HG02623 (cell line): ENCODE measurements around the gene RNU1-4.
"Not testable (repeated sequence)": the region's sequence is repeated elsewhere in the genome, so short reads cannot be mapped to it uniquely, and the experiment has no call there.

Source experiments
- ATAC-seq: cut with Tn5 transposase; IDR thresholded peaks from one replicate; pipeline ENCODE4 v1.9.1; 2021; ENCODE audit warnings: moderate library complexity; ENCODE audit not compliant: unreplicated experiment

Gene RNU1-4

DNA sequence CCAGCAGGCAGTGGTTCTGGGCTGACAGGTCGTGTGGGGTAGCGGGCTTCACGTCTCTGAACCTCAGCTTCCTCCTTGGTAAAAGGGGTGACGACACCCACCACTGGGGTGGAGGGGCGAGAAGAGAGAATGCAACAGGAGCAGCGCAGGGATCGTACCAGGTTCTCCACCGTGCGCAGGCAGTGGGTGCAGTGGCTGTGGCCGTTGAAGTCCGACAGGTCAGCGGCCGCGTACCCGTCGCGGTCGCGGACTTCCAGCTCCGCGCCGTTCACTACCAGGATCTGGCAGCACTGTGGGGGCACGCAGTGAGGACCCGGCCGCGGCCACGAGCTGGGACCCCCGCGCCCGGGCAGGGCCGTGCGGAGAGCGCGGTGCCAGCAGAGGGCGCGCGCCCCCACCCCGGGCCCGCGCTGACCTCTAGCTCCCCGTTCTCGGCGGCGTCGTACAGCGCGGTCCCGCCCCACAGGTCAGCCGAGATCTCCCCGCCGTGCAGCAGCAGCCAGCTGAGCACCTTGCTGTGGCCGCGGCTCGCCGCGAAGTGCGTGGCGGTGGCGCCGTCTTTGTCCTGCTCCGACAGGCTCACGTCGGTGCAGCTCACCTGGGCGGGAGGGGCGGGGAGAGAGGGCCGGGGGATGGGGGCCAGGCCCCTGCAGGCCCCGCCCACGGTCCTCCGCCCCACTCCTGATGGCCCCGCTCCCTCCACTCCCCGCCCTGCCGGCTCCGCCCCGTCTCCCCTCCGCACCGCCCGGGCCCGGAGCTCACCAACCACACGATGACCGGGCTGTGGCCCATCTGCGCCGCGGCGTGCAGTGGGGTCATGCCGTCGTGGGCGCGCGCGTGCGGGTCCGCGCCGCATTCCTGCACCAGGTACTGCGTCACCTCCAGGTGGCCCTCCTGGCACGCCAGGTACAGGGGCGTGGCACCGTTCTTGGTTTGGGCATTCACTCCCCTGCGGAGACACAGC lies 32.9 kb upstream of the RNU1-4 start:
- ATAC-seq: not testable (repeated sequence)

- not testable (repeated sequence) for ATAC-seq
Observed at GRCh38 chr1:16708704-16709103, 31.6 kb upstream of the RNU1-4 start.

DNA sequence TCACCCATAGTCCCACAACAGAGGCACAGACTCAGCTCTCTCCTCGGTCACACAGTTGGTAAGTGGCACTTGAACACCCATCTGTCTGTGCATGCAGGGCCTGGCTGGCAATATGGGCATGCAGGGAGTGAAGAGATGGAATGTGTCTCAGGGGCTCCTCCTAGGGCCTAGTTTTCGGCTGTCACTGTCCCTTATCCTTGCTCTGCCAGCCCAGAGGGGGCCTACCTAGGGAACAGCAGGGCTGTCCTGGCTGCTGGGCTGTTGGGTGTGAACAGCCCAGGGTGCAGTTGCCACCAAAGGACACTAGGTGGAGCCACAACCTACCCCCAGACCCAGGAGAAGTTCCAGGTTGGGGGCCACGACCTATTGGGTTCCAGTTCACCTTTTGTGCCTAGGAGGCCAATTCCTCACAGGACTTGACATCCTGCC lies 30.6 kb upstream of the RNU1-4 start:
- ATAC-seq: peak; percentile 58

GRCh38 chr1:16710618-16711017 lies 29.7 kb upstream of the RNU1-4 start:
- not testable (repeated sequence) for ATAC-seq

- not testable (repeated sequence) for ATAC-seq
Observed at GRCh38 chr1:16712131-16712530, 28.2 kb upstream of the RNU1-4 start.

DNA sequence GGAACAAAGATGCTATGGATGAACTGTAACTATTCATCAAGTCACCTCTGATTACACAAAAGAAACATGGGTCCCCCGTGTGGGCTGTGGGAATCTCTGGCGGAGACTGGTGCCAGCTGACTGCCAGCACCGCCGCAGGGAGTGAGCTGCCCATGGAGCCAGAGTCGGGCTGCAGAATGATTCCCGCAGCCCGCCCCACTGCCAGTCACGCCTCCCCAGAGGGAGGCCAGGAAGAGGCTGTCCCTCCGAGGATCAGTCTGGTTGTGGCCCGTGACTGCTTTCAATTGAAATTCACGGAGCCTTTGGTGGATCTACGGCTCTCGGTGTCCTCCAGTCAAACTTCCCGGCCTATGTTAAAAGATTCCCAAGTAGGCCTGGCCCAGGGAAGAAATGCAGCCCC lies 27.7 kb upstream of the RNU1-4 start:
- not testable (repeated sequence) for ATAC-seq

- ATAC-seq: not testable (repeated sequence)
Observed at GRCh38 chr1:16712984-16713383, 27.3 kb upstream of the RNU1-4 start.

DNA sequence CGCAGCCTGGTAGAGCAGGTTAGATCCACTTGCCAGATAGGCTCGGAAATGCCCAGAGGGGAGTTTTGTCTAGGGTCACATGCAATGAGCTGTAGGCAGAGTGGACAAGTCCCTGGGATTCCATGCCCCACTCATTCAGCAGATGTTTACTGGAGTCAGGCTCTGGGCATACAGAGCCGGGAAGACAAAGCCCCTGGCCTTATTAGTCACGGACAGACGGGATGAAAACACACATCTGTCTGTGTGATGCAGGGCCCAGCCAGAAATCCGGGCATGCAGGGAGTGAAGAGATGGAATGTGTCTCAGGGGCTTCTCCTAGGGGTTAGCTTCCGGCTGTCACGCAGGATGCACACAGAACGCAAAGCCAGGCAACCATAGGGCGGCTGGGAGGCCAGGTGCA lies 26.8 kb upstream of the RNU1-4 start:
- not testable (repeated sequence) for ATAC-seq

DNA sequence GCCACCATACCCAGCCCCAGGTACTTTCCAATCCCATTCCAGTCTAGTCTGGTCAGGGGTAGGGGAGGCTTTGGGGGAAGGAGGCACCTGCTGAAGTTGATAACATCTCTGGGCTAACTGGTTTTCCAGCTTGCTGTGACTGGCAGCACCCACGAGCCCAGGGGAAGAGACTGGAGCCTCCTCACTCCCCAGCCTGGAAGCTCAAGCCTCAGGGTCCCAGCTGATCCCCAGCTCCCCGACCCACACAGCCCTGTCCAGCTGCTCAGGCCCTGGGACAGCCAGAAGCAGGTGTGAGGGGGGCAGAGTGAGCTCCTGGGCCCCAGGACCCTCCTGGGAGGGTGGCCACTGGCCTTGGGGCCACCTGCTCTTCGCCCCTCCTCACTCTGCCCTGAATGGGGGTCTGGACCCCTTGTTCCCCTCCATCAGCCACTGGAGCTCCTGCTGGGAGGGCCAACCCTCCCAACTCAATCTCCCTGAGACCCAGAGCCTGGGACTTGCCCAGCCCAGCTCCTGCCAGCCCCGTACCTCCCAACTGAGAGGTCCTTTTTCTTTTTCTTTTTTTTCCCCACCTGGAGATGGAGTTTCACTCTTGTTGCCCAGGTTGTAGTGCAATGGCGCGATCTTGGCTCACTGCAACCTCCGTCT lies 23.5 kb upstream of the RNU1-4 start:
- no peak for ATAC-seq

DNA sequence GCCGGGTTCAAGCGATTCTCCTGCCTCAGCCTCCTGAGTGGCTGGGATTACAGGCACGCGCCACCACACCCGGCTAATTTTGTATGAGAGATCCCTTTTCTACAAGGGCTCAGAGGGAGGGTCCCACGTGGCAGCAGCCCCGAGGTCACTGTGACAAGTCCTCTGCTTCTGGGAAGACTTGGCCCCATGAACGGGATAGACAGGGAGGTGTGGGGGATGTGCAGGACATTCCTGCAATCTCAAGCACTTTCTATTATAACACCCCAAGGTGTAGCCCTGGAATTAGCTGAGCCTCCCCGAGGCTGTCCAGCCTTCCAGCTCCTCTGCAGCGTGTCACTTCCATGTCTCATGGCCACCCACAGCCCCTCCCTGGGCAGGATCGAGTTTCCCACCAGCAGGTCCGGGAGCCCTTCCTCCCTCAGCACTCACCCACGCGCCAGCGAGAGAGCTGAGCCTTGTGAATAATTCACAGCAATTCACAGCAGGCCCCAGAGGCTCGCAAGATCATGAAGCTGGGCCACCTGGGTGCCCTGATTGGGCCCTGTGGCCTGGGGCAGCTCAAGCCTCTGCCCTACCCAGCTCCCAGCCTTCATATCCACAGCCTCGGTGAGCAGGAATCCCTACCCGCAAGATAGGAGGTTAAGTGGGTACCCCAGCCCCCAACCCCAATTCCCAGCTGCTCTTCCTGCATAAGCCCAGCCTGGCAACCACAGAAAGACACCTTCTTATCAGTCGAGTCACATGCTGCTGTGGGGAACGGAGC lies 22.8 kb upstream of the RNU1-4 start:
- no peak for ATAC-seq

- ATAC-seq: not testable (repeated sequence)
Observed at GRCh38 chr1:16718099-16718907, 22.0 kb upstream of the RNU1-4 start.

GRCh38 chr1:16718908-16719533 lies 21.3 kb upstream of the RNU1-4 start:
- ATAC-seq: no peak

GRCh38 chr1:16719571-16720350 lies 20.6 kb upstream of the RNU1-4 start:
- ATAC-seq: no peak

DNA sequence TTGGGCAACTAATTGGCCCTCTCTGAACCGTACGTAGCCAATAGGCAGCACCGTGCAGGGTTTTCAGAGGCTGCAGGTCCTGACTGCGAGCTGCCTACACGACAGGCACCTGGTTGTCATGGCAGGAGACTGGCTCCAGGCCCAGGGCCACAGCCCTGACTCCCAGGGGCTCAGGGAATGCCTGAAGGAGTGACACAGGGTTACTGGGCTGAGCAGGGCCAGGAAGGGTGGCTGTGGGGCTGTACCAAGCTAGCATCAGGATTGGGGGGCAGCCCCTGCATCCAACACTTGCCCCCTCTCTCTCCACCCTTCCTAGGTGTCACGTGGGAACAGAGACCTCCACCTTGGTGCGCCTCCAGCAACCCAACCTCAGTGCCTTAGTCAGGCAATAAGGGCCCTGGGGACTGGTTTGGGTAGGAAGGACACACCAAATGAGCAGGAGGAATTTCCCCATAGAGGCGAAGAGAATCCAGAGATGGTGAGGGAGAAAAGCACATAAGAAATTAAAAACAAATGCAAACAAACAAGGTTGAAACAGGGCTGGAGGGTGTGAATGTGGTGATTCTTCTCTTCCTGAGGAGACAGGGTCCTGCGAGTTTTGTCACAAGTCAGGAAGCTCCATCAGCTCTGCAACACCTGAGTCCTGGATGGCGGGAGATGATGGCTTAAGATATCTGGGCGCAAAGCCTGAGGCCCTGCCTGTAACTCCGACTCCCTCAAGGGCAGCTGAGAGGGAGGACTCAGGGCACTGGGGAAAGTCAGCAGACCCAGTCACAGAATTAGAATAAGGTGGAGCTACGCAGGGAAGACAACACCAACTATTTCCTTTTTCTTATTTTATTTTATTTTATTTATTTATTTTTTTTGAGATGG lies 19.7 kb upstream of the RNU1-4 start:
- no peak for ATAC-seq

DNA sequence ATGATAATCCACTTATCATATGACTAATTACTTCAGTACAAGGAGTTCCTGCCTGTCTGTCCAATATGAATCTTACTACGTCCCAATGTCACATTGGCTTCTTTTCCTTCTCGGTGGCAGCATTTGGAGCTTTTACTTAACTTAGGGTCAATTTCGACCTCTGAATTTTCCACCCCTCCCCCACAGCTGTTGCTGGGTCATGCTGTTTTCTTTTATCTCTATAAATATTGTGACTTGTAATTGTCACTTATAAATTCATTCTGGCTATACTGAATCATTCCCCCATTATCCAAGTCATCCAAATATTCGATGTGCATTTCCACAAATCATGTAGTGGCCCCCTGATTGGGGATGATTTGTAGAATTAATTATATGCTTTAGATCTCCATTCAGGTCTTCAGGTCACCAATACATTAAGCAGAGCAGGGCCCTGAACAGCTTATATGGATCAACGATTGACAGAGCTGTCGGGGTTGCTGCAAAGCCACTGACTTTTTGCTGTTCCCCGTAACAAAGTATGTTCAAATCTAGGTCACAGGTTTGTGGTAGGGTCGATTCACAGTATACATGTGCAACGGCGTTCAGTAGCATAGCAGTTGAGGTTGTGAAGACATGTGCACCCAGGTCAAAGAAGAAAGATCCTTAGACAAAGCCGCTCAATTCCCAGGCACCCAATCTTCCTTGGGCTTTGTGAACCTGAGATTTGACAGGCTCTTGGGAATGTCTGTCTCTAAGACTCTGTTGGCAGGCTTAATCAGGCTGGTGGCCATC lies 18.3 kb upstream of the RNU1-4 start:
- no peak for ATAC-seq

GRCh38 chr1:16724718-16725438 lies 15.4 kb upstream of the RNU1-4 start:
- ATAC-seq: no peak
